Gastroesophageal sphincter (tissue), 4 donors: Measurements from ENCODE around the gene JUP. TPM values are rescaled to one million over a fixed set of nuclear protein-coding genes. Genes with fewer than 3 reads are reported as not detected.
A peak's percentile ranks its signal among the peaks of the same experiment; 100 is the strongest.

Source experiments
- ATAC-seq: fragments of 150-250 bp; one replicate; pipeline ENCODE4 v1.9.1; 2016; ENCODE audit warnings: mild to moderate bottlenecking, moderate library complexity
- H3K27ac ChIP-seq, 4 donors: fragments of 200-600 bp; sonication (generic) in 3 of 4; 1 replicate in 3 of 4; 2 replicates in 1 of 4; pipeline ENCODE4 v1.5.1; 2016 to 2019
- H3K27me3 ChIP-seq: fragments of 200-600 bp; sonication (generic); one replicate; pipeline ENCODE4 v1.5.1; 2019
- H3K36me3 ChIP-seq, 2 donors: fragments of 200-600 bp; sonication (generic); one replicate each; pipeline ENCODE4 v1.5.1; 2019; ENCODE audit warnings: control low read depth in 1 of 2
- H3K4me1 ChIP-seq, 3 donors: fragments of 200-600 bp; sonication (generic); 1 replicate in 2 of 3; 2 replicates in 1 of 3; pipeline ENCODE4 v1.5.1; 2016 to 2019; ENCODE audit warnings: control low read depth in 2 of 3
- H3K4me3 ChIP-seq, 2 donors: fragments of 200-600 bp; sonication (generic); one replicate each; pipeline ENCODE4 v1.5.1; 2019; ENCODE audit warnings: mild to moderate bottlenecking in 1 of 2, moderate library complexity in 1 of 2
- H3K9me3 ChIP-seq, 3 donors: fragments of 200-600 bp; sonication (generic); one replicate each; pipeline ENCODE4 v1.5.1; 2017 to 2019; ENCODE audit warnings: control low read depth in 2 of 3
- CTCF ChIP-seq, 4 experiments: fragments of 200-600 bp in 2 of 4; fragments of 450-650 bp in 2 of 4; sonication (generic) in 1 of 4; IDR thresholded peaks; one replicate each; pipeline ENCODE4 v1.5.1; 2017 to 2019; ENCODE audit warnings: antibody characterized with exemption in 4 of 4, mild to moderate bottlenecking in 2 of 4, moderate library complexity in 2 of 4
- EP300 ChIP-seq: sonication (generic); formaldehyde crosslinking; IDR thresholded peaks from one replicate; pipeline ENCODE4 v1.6.1; 2017; ENCODE audit warnings: antibody characterized with exemption, mild to moderate bottlenecking
- POLR2A ChIP-seq, 2 donors: fragments of 450-650 bp; IDR thresholded peaks; one replicate each; pipeline ENCODE4 v1.6.1; 2017; ENCODE audit warnings: antibody characterized with exemption in 2 of 2, mild to moderate bottlenecking in 2 of 2, moderate library complexity in 1 of 2
- POLR2AphosphoS5 ChIP-seq: sonication (generic); formaldehyde crosslinking; IDR thresholded peaks from one replicate; pipeline ENCODE4 v1.6.1; 2017; ENCODE audit warnings: antibody characterized with exemption
- WGBS, 2 donors: methylation state at CpG; one replicate each; pipeline ENCODE4 v1.1.5; 2018; ENCODE audit warnings: low coverage in 1 of 2; 5-methylcytosine and 5-hydroxymethylcytosine counted together
- total RNA-seq, 4 donors: library from RNA; depleted of rRNA; stranded (reverse); fragments of >200 nt; gene quantifications; one replicate each; pipeline ENCODE4 v1.1.0, GENCODE V29; 2016

JUP gene
- total RNA-seq, 4 donors from 2014 or later, result 30.8 to 60.9 (median 41.7) TPM

- Histone ChIP-seq H3K4me3 (no peak overlapping the region), H3K36me3 (no peaks in the 10 kb centered on the region), H3K27ac (no peak overlapping the region), H3K27me3 (peaks cover 46% of the 10 kb centered on the region), H3K9me3 (no peaks in the 10 kb centered on the region), H3K4me1 (peaks cover 0 to 25% (median 15%) of the 10 kb centered on the region in 3 donors)
- TF ChIP-seq CTCF (IDR thresholded peaks at IDR 0.05) (no peak), EP300 (no peak), POLR2AphosphoS5 (no peak), POLR2A (IDR thresholded peaks at IDR 0.05) (no peak)
- WGBS, 2 donors, result 92% methylated on average over 2 of the region's 5 CpGs; no CpG with 5 or more reads in 1 of the 2 donors
- ATAC-seq, result no peak
These were observed 47.8 kb downstream of the JUP start for GRCh38 chr17:41738801-41739112.

- no peak overlapping the region for H3K27ac ChIP-seq
- H3K4me1 ChIP-seq, result peaks cover 0 to 29% (median 16%) of the 10 kb centered on the region in 3 donors
- H3K36me3 ChIP-seq, result no peaks in the 10 kb centered on the region
- TF ChIP-seq CTCF (IDR thresholded peaks at IDR 0.05) (peak in 3 of 4 experiments; percentile 94 to 98 (median 97)), POLR2AphosphoS5 (no peak), EP300 (no peak)
- H3K9me3 ChIP-seq, result no peaks in the 10 kb centered on the region
- H3K4me3 ChIP-seq, result no peak overlapping the region
- peaks cover 51% of the 10 kb centered on the region for H3K27me3 ChIP-seq
- peak; percentile 72 for ATAC-seq
- WGBS, 2 donors, result 0 to 6% methylated on average over 1 to 6 of the region's 10 CpGs
These were observed 48.3 kb downstream of the JUP start for GRCh38 chr17:41738077-41738800.

- H3K4me3 ChIP-seq, result no peak overlapping the region
- WGBS, 2 donors, result 20 to 33% methylated on average over 3 of the region's 5 CpGs
These were observed 48.9 kb downstream of the JUP start for GRCh38 chr17:41737680-41738023.

GRCh38 chr17:41736983-41737679 is 49.4 kb downstream of the JUP start:
- TF ChIP-seq EP300 (no peak), POLR2A (IDR thresholded peaks at IDR 0.05) (no peak), CTCF (IDR thresholded peaks at IDR 0.05) (no peak), POLR2AphosphoS5 (no peak)
- no peaks in the 10 kb centered on the region for H3K9me3 ChIP-seq
- no peak for ATAC-seq
- H3K36me3 ChIP-seq, result no peaks in the 10 kb centered on the region
- peaks cover 62% of the 10 kb centered on the region for H3K27me3 ChIP-seq
- H3K4me3 ChIP-seq, result no peak overlapping the region
- 28 to 66% methylated on average over 2 to 11 of the region's 17 CpGs for WGBS, 2 donors
- H3K27ac ChIP-seq, result no peak overlapping the region
- peaks cover 0 to 29% (median 16%) of the 10 kb centered on the region in 3 donors for H3K4me1 ChIP-seq

More at GRCh38 chr17:41737680-41738023, 48.9 kb downstream of the JUP start:
- Histone ChIP-seq H3K9me3 (no peaks in the 10 kb centered on the region), H3K36me3 (no peaks in the 10 kb centered on the region), H3K27me3 (peaks cover 57% of the 10 kb centered on the region), H3K27ac (no peak overlapping the region), H3K4me1 (peaks cover 0 to 29% (median 16%) of the 10 kb centered on the region in 3 donors)
- ATAC-seq, result no peak
- TF ChIP-seq EP300, result no peak
- no peak for TF ChIP-seq CTCF (IDR thresholded peaks at IDR 0.05)
- TF ChIP-seq POLR2AphosphoS5, result no peak
- no peak for TF ChIP-seq POLR2A (IDR thresholded peaks at IDR 0.05)

GRCh38 chr17:41735744-41736143 is 50.8 kb downstream of the JUP start:
- 71 to 80% methylated on average over 1 to 4 of the region's 4 CpGs for WGBS, 2 donors
- no peak for ATAC-seq
- Histone ChIP-seq H3K4me3 (no peak overlapping the region), H3K9me3 (no peaks in the 10 kb centered on the region), H3K27ac (no peak overlapping the region), H3K4me1 (peaks cover 0 to 29% (median 16%) of the 10 kb centered on the region in 3 donors), H3K27me3 (peaks cover 76% of the 10 kb centered on the region), H3K36me3 (no peaks in the 10 kb centered on the region)
- TF ChIP-seq CTCF (IDR thresholded peaks at IDR 0.05) (no peak), POLR2A (IDR thresholded peaks at IDR 0.05) (no peak), POLR2AphosphoS5 (no peak), EP300 (no peak)
